ENCODE results near the gene NUP54.

- TF ChIP-seq CTCF (IDR thresholded peaks at IDR 0.05; ENCODE audit: control extremely low read depth in 1 of 3, insufficient read depth in 1 of 3, low read depth in 1 of 3, low read length in 3 of 3): no peak
- TF ChIP-seq CHD2 (IDR thresholded peaks at IDR 0.05; ENCODE audit: low read length): no peak
- TF ChIP-seq NANOG (IDR thresholded peaks at IDR 0.05; ENCODE audit: insufficient read depth, low read depth, low read length, poor library complexity, severe bottlenecking): no peak
- no peak for TF ChIP-seq RAD21 (IDR thresholded peaks at IDR 0.05 in 1 of 2, conservative IDR thresholded peaks at IDR 0.05 in 1 of 2; ENCODE audit: low read depth in 2 of 2, low read length in 2 of 2)
- TF ChIP-seq GABPA (IDR thresholded peaks at IDR 0.05; ENCODE audit: borderline replicate concordance, insufficient read depth, low read length): no peak
- TF ChIP-seq TBP (IDR thresholded peaks at IDR 0.05; ENCODE audit: low read depth, low read length): no peak
- no peak for TF ChIP-seq MAX (IDR thresholded peaks at IDR 0.05)
- TF ChIP-seq USF2 (IDR thresholded peaks at IDR 0.05; ENCODE audit: low read length): no peak
- no peak for TF ChIP-seq CHD1 (IDR thresholded peaks at IDR 0.05; ENCODE audit: low read depth, low read length)
- TF ChIP-seq EP300 (IDR thresholded peaks at IDR 0.05; ENCODE audit: borderline replicate concordance in 1 of 2, low read depth in 2 of 2, low read length in 2 of 2): no peak
- TF ChIP-seq CREB1 (IDR thresholded peaks at IDR 0.05): no peak
- no peak for TF ChIP-seq TCF12 (IDR thresholded peaks at IDR 0.05; ENCODE audit: low read depth, low read length)
- TF ChIP-seq TEAD4 (IDR thresholded peaks at IDR 0.05; ENCODE audit: low read depth, low read length): no peak
Observed at GRCh38 chr4:76197031-76197743, 49.0 kb upstream of the NUP54 start.

Data from H1 (cell line).